Trophoblast cell (in vitro differentiated cells and primary cell): ENCODE measurements around the gene OR4F15.
"Not testable (repeated sequence)": the region's sequence is repeated elsewhere in the genome, so short reads cannot be mapped to it uniquely, and the experiment has no call there.

ENCODE experiments used
- DNase-seq, 2 donors: peaks; one replicate each; pipeline ENCODE4 v3.0.0-alpha.2; 2016
- H2AFZ ChIP-seq: 2 replicates; pipeline ENCODE4 v1.6.1; 2013; ENCODE audit warnings: low read length, moderate library complexity, mild to moderate bottlenecking; ENCODE audit not compliant: insufficient read depth, poor library complexity
- H2AK5ac ChIP-seq: 2 replicates; pipeline ENCODE4 v1.6.1; 2013; ENCODE audit warnings: mild to moderate bottlenecking, low read length
- H2BK120ac ChIP-seq: 2 replicates; pipeline ENCODE4 v1.6.1; 2013; ENCODE audit warnings: low read length, mild to moderate bottlenecking, moderate library complexity; ENCODE audit not compliant: insufficient read depth, poor library complexity
- H2BK12ac ChIP-seq: 2 replicates; pipeline ENCODE4 v1.6.1; 2013; ENCODE audit warnings: mild to moderate bottlenecking, low read length, moderate library complexity
- H2BK5ac ChIP-seq: 2 replicates; pipeline ENCODE4 v1.6.1; 2013; ENCODE audit warnings: low read length, low read depth, moderate library complexity, mild to moderate bottlenecking; ENCODE audit not compliant: poor library complexity
- H3K14ac ChIP-seq: 2 replicates; pipeline ENCODE4 v1.6.1; 2013; ENCODE audit warnings: mild to moderate bottlenecking, low read length
- H3K18ac ChIP-seq: 2 replicates; pipeline ENCODE4 v1.6.1; 2013; ENCODE audit warnings: mild to moderate bottlenecking, low read length
- H3K23ac ChIP-seq: 2 replicates; pipeline ENCODE4 v1.6.1; 2013; ENCODE audit warnings: low read length
- H3K27ac ChIP-seq: 2 replicates; pipeline ENCODE4 v1.5.1; 2013; ENCODE audit warnings: low read depth, mild to moderate bottlenecking, inconsistent platforms, low read length, moderate library complexity
- H3K27me3 ChIP-seq: 2 replicates; pipeline ENCODE4 v1.6.1; 2013; ENCODE audit warnings: inconsistent platforms, mild to moderate bottlenecking, low read length, moderate library complexity; ENCODE audit not compliant: insufficient read depth
- H3K36me3 ChIP-seq, 2 experiments: 1 replicate in 1 of 2; 2 replicates in 1 of 2; pipeline ENCODE4 v1.6.1; 2013; ENCODE audit warnings: low read length in 2 of 2, mild to moderate bottlenecking in 2 of 2, moderate library complexity in 1 of 2; ENCODE audit not compliant: insufficient read depth in 2 of 2, control insufficient read depth in 1 of 2
- H3K4ac ChIP-seq: 2 replicates; pipeline ENCODE4 v1.6.1; 2013; ENCODE audit warnings: low read depth, mild to moderate bottlenecking, low read length, moderate library complexity
- H3K4me1 ChIP-seq, 2 experiments: 1 replicate in 1 of 2; 2 replicates in 1 of 2; pipeline ENCODE4 v1.6.1; 2013; ENCODE audit warnings: low read length in 2 of 2, mild to moderate bottlenecking in 2 of 2, moderate library complexity in 1 of 2; ENCODE audit not compliant: insufficient read depth in 2 of 2, control insufficient read depth in 1 of 2
- H3K4me2 ChIP-seq: 2 replicates; pipeline ENCODE4 v1.6.1; 2013; ENCODE audit warnings: inconsistent platforms, mild to moderate bottlenecking, low read length, moderate library complexity
- H3K4me3 ChIP-seq: 2 replicates; pipeline ENCODE4 v1.5.1; 2013; ENCODE audit warnings: mild to moderate bottlenecking, low read depth, low read length, inconsistent platforms
- H3K79me1 ChIP-seq: one replicate; pipeline ENCODE4 v1.6.1; 2013; ENCODE audit warnings: low read length
- H3K79me2 ChIP-seq: 2 replicates; pipeline ENCODE4 v1.6.1; 2013; ENCODE audit warnings: low read length, mild to moderate bottlenecking; ENCODE audit not compliant: control insufficient read depth, insufficient read depth, poor library complexity
- H3K9ac ChIP-seq: 2 replicates; pipeline ENCODE4 v1.6.1; 2013; ENCODE audit warnings: mild to moderate bottlenecking, low read length
- H3K9me3 ChIP-seq: 2 replicates; pipeline ENCODE4 v1.6.1; 2013; ENCODE audit warnings: low read depth, mild to moderate bottlenecking, control low read depth, inconsistent platforms, low read length; ENCODE audit not compliant: insufficient read depth
- H4K12ac ChIP-seq: 2 replicates; pipeline ENCODE4 v1.6.1; 2013; ENCODE audit warnings: low read depth, mild to moderate bottlenecking, low read length, moderate library complexity
- H4K8ac ChIP-seq: 2 replicates; pipeline ENCODE4 v1.6.1; 2013; ENCODE audit warnings: low read depth, mild to moderate bottlenecking, low read length, moderate library complexity
- H4K91ac ChIP-seq: one replicate; pipeline ENCODE4 v1.6.1; 2013; ENCODE audit warnings: low read depth, mild to moderate bottlenecking, low read length, moderate library complexity
- WGBS: extraction: QIAGEN DNeasy Blood & Tissue Kit; methylation state at CpG from one replicate; pipeline ENCODE4 v1.1.7; 2013; ENCODE audit warnings: missing lambda C conversion rate; ENCODE audit not compliant: insufficient read length, insufficient coverage; ENCODE audit errors: extremely low coverage; 5-methylcytosine and 5-hydroxymethylcytosine counted together

Gene OR4F15

DNA sequence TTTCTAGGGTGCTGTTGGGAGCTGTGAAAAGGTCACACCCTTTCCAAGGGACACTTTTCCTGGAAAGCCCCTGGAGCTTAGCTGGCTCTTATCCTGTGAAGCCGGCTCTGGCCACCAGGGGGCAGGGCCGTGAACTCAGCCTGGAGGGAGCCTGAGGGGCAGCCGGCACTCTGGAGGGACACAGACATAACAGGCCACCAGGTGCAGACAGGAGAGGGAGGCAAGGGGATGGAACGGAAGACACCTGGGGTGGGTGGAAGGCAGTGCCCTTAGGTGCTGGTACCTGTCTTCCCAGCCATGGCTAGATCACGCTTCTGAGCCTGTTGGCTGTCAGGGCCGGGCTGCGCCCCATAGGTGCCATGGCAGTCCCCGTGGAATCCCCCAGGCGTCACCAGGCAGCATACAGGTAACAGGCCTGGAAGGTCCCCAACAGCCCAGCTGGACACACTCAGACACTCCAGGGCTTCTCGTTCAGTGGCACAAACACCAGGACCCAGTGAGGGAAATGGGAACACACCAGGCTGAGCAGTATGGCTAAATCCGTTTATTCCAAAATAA, 44.8 kb upstream of the OR4F15 start:
- H3K9me3 ChIP-seq, result peaks cover 15% of the 10 kb centered on the region
- not testable (repeated sequence) for H4K8ac ChIP-seq, H3K14ac ChIP-seq, H4K91ac ChIP-seq, H3K4me2 ChIP-seq, H3K27me3 ChIP-seq, H3K36me3 ChIP-seq, H3K9ac ChIP-seq, H2BK12ac ChIP-seq, H2BK5ac ChIP-seq, H2AFZ ChIP-seq, H3K79me1 ChIP-seq, H4K12ac ChIP-seq, H3K27ac ChIP-seq, H3K4ac ChIP-seq, H2AK5ac ChIP-seq, H3K4me1 ChIP-seq, H3K79me2 ChIP-seq, H2BK120ac ChIP-seq, H3K4me3 ChIP-seq, H3K23ac ChIP-seq, H3K18ac ChIP-seq, DNase-seq
- WGBS, result no CpG with 5 or more reads among the region's 11 CpGs

GRCh38 chr15:101772921-101773320, 39.1 kb upstream of the OR4F15 start:
- no peaks in the 10 kb centered on the region for H3K27me3 ChIP-seq
- H3K79me1 ChIP-seq, result no peaks in the 10 kb centered on the region
- no peak overlapping the region for H3K9ac ChIP-seq
- no peak overlapping the region for H2BK5ac ChIP-seq
- no peak overlapping the region for H3K23ac ChIP-seq
- H3K18ac ChIP-seq, result no peak overlapping the region
- no peak overlapping the region for H4K8ac ChIP-seq
- no peak overlapping the region for H2BK120ac ChIP-seq
- H4K91ac ChIP-seq, result no peak overlapping the region
- H2AFZ ChIP-seq, result no peak overlapping the region
- H3K4me3 ChIP-seq, result no peak overlapping the region
- H3K9me3 ChIP-seq, result peaks cover 16% of the 10 kb centered on the region
- no peak overlapping the region for H3K4me2 ChIP-seq
- no peak overlapping the region for H4K12ac ChIP-seq
- H3K14ac ChIP-seq, result no peak overlapping the region
- no peak for DNase-seq
- no CpG with 5 or more reads among the region's 8 CpGs for WGBS
- no peak overlapping the region for H2BK12ac ChIP-seq
- no peaks in the 10 kb centered on the region for H3K4me1 ChIP-seq
- H3K79me2 ChIP-seq, result no peaks in the 10 kb centered on the region
- H3K36me3 ChIP-seq, result no peaks in the 10 kb centered on the region
- no peak overlapping the region for H2AK5ac ChIP-seq
- H3K27ac ChIP-seq, result no peak overlapping the region
- H3K4ac ChIP-seq, result no peak overlapping the region

- Histone ChIP-seq H3K36me3 (no peaks in the 10 kb centered on the region), H2AK5ac (no peak overlapping the region), H2BK12ac (no peak overlapping the region), H4K91ac (no peak overlapping the region), H3K79me2 (no peaks in the 10 kb centered on the region), H3K9ac (no peak overlapping the region), H3K23ac (no peak overlapping the region), H3K4me1 (no peaks in the 10 kb centered on the region), H3K4me3 (no peak overlapping the region), H3K4ac (no peak overlapping the region), H3K27ac (no peak overlapping the region), H3K79me1 (no peaks in the 10 kb centered on the region), H2BK120ac (no peak overlapping the region), H3K27me3 (no peaks in the 10 kb centered on the region), H3K14ac (no peak overlapping the region), H3K18ac (no peak overlapping the region), H2AFZ (no peak overlapping the region), H3K9me3 (peaks cover 16% of the 10 kb centered on the region), H2BK5ac (no peak overlapping the region), H4K8ac (no peak overlapping the region), H4K12ac (no peak overlapping the region), H3K4me2 (no peak overlapping the region)
- DNase-seq, result no peak
- WGBS, result no CpG with 5 or more reads among the region's 7 CpGs
Measured at GRCh38 chr15:101773496-101774100, 38.4 kb upstream of the OR4F15 start.

GRCh38 chr15:101775136-101775535, 36.9 kb upstream of the OR4F15 start:
- no peak overlapping the region for H2BK120ac ChIP-seq
- H2BK12ac ChIP-seq, result no peak overlapping the region
- no peak overlapping the region for H3K4me2 ChIP-seq
- H3K36me3 ChIP-seq, result no peaks in the 10 kb centered on the region
- H3K79me2 ChIP-seq, result no peaks in the 10 kb centered on the region
- H3K4me3 ChIP-seq, result no peak overlapping the region
- H3K27ac ChIP-seq, result no peak overlapping the region
- no peak overlapping the region for H3K4ac ChIP-seq
- H2AFZ ChIP-seq, result no peak overlapping the region
- no peaks in the 10 kb centered on the region for H3K79me1 ChIP-seq
- H3K14ac ChIP-seq, result no peak overlapping the region
- H4K91ac ChIP-seq, result no peak overlapping the region
- H3K4me1 ChIP-seq, result peaks cover 0 to 4% of the 10 kb centered on the region in 2 experiments
- H3K9me3 ChIP-seq, result peaks cover 19% of the 10 kb centered on the region
- H2BK5ac ChIP-seq, result no peak overlapping the region
- no peak overlapping the region for H3K18ac ChIP-seq
- no peak for DNase-seq
- no peak overlapping the region for H4K8ac ChIP-seq
- no CpG with 5 or more reads among the region's 10 CpGs for WGBS
- no peak overlapping the region for H4K12ac ChIP-seq
- H3K27me3 ChIP-seq, result no peaks in the 10 kb centered on the region
- H3K9ac ChIP-seq, result no peak overlapping the region
- H3K23ac ChIP-seq, result no peak overlapping the region
- no peak overlapping the region for H2AK5ac ChIP-seq
